Loucy (cell line): ENCODE data around the gene SH2D6.

Experiments
- H2AFZ ChIP-seq: fragments of 200-600 bp; sonication (generic); 2 replicates; pipeline ENCODE4 v1.6.0; 2016; ENCODE audit warnings: antibody characterized with exemption, mild to moderate bottlenecking, low read length, moderate library complexity
- H3F3A ChIP-seq: fragments of 200-600 bp; 2 replicates; pipeline ENCODE4 v1.6.0; 2016; ENCODE audit warnings: antibody characterized with exemption, low read depth, mild to moderate bottlenecking
- H3K27me3 ChIP-seq: fragments of 200-600 bp; sonication (generic); 2 replicates; pipeline ENCODE4 v1.6.1; 2014; ENCODE audit warnings: low read length, mild to moderate bottlenecking; ENCODE audit not compliant: insufficient read depth, poor library complexity, severe bottlenecking
- H3K36me3 ChIP-seq: fragments of 200-600 bp; sonication (generic); 2 replicates; pipeline ENCODE4 v1.6.1; 2016; ENCODE audit warnings: low read length; ENCODE audit not compliant: insufficient read depth
- H3K4me1 ChIP-seq: fragments of 200-600 bp; sonication (generic); 2 replicates; pipeline ENCODE4 v1.5.1; 2014; ENCODE audit warnings: low read length, mild to moderate bottlenecking; ENCODE audit not compliant: insufficient read depth, poor library complexity, severe bottlenecking
- H3K4me2 ChIP-seq: fragments of 200-600 bp; sonication (generic); 2 replicates; pipeline ENCODE4 v1.6.0; 2014; ENCODE audit warnings: antibody characterized with exemption, low read length, low read depth, mild to moderate bottlenecking; ENCODE audit not compliant: poor library complexity, severe bottlenecking
- H3K4me3 ChIP-seq: fragments of 200-600 bp; sonication (generic); 2 replicates; pipeline ENCODE4 v1.5.1; 2014; ENCODE audit warnings: low read length, mild to moderate bottlenecking, mixed read lengths; ENCODE audit not compliant: poor library complexity, severe bottlenecking
- H3K79me2 ChIP-seq: fragments of 200-600 bp; sonication (generic); 2 replicates; pipeline ENCODE4 v1.6.1; 2014; ENCODE audit warnings: low read length; ENCODE audit not compliant: insufficient read depth
- H3K9ac ChIP-seq: fragments of 200-600 bp; sonication (generic); 2 replicates; pipeline ENCODE4 v1.6.0; 2014; ENCODE audit warnings: mild to moderate bottlenecking, low read depth, low read length, moderate library complexity; ENCODE audit not compliant: poor library complexity, severe bottlenecking
- H3K9me2 ChIP-seq: fragments of 200-600 bp; sonication (generic); replicated peaks from 2 replicates; pipeline ENCODE4 v1.6.1; 2016; ENCODE audit warnings: low read depth, low read length, mixed read lengths
- H3K9me3 ChIP-seq: fragments of 200-600 bp; sonication (generic); 2 replicates; pipeline ENCODE4 v1.6.1; 2014; ENCODE audit warnings: mild to moderate bottlenecking, antibody characterized with exemption, low read length, low read depth; ENCODE audit not compliant: insufficient read depth
- H4K20me1 ChIP-seq: fragments of 200-600 bp; sonication (generic); 2 replicates; pipeline ENCODE4 v1.6.0; 2014; ENCODE audit warnings: antibody characterized with exemption, low read length, mild to moderate bottlenecking; ENCODE audit not compliant: insufficient read depth, poor library complexity, severe bottlenecking
- EZH2phosphoT487 ChIP-seq: fragments of 200-600 bp; IDR thresholded peaks from 2 replicates; pipeline ENCODE4 v1.6.1; 2018; ENCODE audit warnings: antibody characterized with exemption, mild to moderate bottlenecking, moderate library complexity, borderline replicate concordance
- TF ChIP-seq, protein P1 (sequence below): fragments of 200-600 bp; sonication (generic); conservative IDR thresholded peaks from 2 replicates; pipeline ENCODE4 v1.5.1; 2014; ENCODE audit warnings: mild to moderate bottlenecking, antibody characterized with exemption, low read length

SH2D6 gene

GRCh38 chr2:85400023-85400422 lies 18.5 kb upstream of the SH2D6 start:
- peaks cover 56% of the 10 kb centered on the region; the same call in 1 of the 2 replicates for H3K36me3 ChIP-seq
- no peak overlapping the region for H2AFZ ChIP-seq
- peaks cover 35% of the 10 kb centered on the region for H3K79me2 ChIP-seq
- no peak overlapping the region for H3K4me2 ChIP-seq
- H3K4me1 ChIP-seq: peaks cover 9% of the 10 kb centered on the region
- H3F3A ChIP-seq: peaks cover 5% of the 10 kb centered on the region
- H3K27me3 ChIP-seq: no peaks in the 10 kb centered on the region
- no peak overlapping the region for H3K9ac ChIP-seq
- no peak overlapping the region for H3K4me3 ChIP-seq
- H4K20me1 ChIP-seq: no peaks in the 10 kb centered on the region
- H3K9me2 ChIP-seq: no peaks in the 10 kb centered on the region
- TF ChIP-seq, protein P1, sequence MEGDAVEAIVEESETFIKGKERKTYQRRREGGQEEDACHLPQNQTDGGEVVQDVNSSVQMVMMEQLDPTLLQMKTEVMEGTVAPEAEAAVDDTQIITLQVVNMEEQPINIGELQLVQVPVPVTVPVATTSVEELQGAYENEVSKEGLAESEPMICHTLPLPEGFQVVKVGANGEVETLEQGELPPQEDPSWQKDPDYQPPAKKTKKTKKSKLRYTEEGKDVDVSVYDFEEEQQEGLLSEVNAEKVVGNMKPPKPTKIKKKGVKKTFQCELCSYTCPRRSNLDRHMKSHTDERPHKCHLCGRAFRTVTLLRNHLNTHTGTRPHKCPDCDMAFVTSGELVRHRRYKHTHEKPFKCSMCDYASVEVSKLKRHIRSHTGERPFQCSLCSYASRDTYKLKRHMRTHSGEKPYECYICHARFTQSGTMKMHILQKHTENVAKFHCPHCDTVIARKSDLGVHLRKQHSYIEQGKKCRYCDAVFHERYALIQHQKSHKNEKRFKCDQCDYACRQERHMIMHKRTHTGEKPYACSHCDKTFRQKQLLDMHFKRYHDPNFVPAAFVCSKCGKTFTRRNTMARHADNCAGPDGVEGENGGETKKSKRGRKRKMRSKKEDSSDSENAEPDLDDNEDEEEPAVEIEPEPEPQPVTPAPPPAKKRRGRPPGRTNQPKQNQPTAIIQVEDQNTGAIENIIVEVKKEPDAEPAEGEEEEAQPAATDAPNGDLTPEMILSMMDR: no peak
- TF ChIP-seq EZH2phosphoT487: no peak
- no peaks in the 10 kb centered on the region for H3K9me3 ChIP-seq

- Histone ChIP-seq H3K9me3 (no peaks in the 10 kb centered on the region), H2AFZ (no peak overlapping the region), H3K27me3 (no peaks in the 10 kb centered on the region), H3K79me2 (peaks cover 35% of the 10 kb centered on the region), H3K4me1 (peaks cover 15% of the 10 kb centered on the region), H3K4me2 (no peak overlapping the region), H3K36me3 (peaks cover 48% of the 10 kb centered on the region; the same call in 1 of the 2 replicates), H3K9me2 (no peaks in the 10 kb centered on the region), H3K4me3 (no peak overlapping the region), H3K9ac (no peak overlapping the region), H3F3A (peaks cover 10% of the 10 kb centered on the region), H4K20me1 (no peaks in the 10 kb centered on the region)
- TF ChIP-seq, protein P1: no peak
- TF ChIP-seq EZH2phosphoT487: no peak
Measured at GRCh38 chr2:85400541-85401463, 17.7 kb upstream of the SH2D6 start.

GRCh38 chr2:85401464-85401805 lies 17.1 kb upstream of the SH2D6 start:
- H3K9me2 ChIP-seq: no peaks in the 10 kb centered on the region
- peaks cover 21% of the 10 kb centered on the region for H3K4me1 ChIP-seq
- H3K79me2 ChIP-seq: peaks cover 35% of the 10 kb centered on the region
- H3K4me2 ChIP-seq: no peak overlapping the region
- no peaks in the 10 kb centered on the region for H4K20me1 ChIP-seq
- no peaks in the 10 kb centered on the region for H3K9me3 ChIP-seq
- H3K36me3 ChIP-seq: peaks cover 47% of the 10 kb centered on the region; the same call in 1 of the 2 replicates
- TF ChIP-seq, protein P1: no peak
- no peak for TF ChIP-seq EZH2phosphoT487
- H2AFZ ChIP-seq: no peak overlapping the region
- no peak overlapping the region for H3K4me3 ChIP-seq
- no peaks in the 10 kb centered on the region for H3K27me3 ChIP-seq
- no peak overlapping the region for H3K9ac ChIP-seq
- H3F3A ChIP-seq: peaks cover 16% of the 10 kb centered on the region
